NCI-H1105 (cell line): ENCODE measurements around the gene DIDO1.
A peak's percentile ranks its signal among the peaks of the same experiment; 100 is the strongest.

Experiments
- DNase-seq: peaks from one replicate; lab custom pipeline; 2025; lab: John Stamatoyannopoulos, UW

The DIDO1 gene

DNA sequence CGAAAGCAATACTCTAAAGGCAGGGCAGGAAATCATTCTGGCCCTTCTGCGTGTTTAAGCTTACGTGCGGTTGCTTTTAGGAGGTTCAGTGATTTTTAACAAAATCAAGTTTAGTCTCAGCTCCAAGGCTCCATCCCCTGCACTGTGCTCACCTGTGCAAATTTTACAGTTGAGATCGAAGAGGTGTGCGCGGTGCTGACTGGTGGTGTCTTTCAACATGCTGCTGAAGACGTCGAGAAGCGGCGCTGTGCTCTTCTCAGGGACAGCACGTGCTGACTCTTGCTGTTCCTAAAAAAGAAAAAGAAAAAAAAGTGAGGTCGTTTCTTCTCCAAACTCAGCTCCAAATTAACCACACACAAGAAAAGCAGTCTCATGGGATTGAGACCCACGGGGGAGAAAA is 32.0 kb downstream of the DIDO1 start:
- no peak for DNase-seq

DNA sequence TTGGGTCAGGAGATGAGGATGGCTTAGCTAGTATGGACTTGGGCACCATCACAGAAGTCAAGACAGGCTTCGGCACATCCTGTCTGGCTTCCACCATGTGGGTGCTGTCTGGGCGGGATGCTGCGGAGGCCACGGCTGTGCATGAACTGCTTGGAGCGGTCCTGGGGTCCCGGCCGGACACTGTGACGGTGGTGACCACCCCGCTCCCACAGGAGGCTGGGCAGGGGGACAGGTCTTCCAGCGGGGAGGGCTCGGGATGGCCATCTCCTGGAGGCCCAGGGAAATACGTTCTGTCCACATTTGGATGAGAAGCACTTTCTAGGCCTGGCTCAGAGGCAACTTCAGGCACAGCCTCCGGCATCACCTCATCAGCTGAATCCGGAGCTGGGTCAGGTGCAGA is 32.6 kb downstream of the DIDO1 start:
- DNase-seq, result no peak

DNA sequence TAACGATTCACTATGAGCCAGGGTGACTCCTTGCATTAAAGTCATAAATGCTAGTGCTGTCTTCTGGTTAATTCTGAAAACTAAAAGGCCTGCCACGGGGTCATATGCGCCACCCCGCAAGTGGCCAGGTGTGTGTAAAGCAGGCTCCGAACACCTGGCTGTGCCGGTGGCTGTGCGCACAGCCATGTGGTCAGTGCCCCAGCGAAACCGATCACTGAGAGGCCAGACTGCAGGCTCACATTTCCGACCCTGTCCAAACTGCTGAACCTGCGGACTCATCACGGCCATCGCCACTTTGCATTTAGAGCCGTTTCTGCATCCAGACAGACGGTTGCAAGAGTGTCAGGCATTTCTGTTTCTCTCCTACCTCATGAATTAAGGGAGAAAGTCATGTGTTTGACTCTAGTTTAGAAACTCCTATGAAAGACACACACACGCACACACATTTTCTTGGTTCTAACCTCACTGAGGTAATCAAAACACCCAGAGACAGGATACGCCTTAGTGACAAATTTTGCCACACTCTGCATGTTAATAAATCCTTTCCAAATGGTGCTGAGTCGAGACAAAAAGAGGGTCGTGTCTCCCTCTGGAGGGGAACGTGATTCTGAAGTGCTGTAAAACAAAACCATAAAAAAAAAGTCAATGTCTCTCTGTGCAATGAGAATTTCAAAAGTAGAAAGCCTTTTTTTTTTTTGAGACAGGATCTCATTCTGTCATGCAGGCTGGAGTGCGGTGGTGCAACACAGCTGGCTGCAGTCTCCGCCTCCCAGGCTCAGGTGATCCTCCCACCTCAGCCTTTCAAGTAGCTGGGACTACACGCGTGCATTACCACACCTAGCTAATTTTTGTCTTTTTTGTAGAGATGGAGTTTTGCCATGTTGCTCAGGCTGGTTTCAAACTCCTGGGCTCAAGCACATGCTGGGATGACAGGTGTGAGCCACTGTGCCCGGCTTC is 33.7 kb downstream of the DIDO1 start:
- no peak for DNase-seq

DNA sequence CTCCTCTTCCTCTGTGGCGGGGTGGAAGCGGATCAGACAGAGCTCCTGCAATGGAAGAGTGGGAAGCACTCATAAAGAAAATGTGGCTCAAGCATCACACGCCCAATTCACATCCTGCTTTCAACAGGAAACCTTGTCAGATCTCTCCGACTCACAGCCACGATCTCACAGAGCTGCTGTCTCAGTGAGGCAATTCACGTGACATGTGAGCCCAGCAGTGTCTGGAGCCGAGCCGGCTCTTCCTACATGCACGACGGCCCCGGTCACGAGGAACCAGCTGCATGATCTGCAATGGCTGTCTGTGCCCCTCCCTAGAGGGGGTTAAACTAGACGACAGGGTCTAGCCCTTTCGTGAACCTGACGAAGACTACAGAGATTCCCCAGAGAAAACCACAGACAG is 35.2 kb downstream of the DIDO1 start:
- no peak for DNase-seq

DNA sequence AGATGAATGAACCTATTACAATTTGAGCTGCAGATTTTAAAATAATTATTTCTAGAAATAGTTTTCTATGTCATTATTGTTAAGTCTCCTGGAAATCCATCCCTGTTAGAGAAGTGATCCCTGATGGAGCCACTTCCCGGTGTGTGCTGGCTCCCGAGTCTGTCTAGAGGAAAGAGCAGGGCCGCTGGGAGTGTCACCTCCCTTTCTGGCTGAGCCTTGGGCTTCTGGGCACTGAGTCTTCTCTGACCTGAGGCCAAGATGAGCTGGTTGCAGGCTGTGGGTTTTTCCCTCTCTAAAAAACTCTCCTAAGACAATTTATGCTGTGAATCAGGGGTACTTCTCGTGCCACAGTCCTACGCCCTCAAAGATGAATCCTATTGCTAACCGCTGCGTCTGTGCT is 35.9 kb downstream of the DIDO1 start:
- DNase-seq, result no peak

DNA sequence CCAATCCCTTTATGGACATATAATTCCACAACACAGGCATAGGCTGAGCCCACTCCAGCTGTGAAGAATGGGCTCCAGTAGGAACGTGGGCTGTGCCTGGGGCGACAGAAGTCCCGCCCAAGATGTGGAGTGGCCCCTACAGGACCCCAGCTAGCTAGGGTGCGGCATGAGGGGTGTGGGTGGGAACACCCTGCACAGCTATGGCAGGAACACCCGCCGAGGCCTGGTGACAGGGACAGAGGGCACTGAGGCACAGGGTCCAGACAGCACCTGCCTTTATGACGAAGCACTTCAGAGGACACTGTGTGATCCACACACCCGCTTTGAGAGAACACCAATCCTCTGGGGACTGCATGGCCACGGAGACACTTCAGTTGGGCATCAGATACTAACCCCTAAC is 36.4 kb downstream of the DIDO1 start:
- no peak for DNase-seq

DNA sequence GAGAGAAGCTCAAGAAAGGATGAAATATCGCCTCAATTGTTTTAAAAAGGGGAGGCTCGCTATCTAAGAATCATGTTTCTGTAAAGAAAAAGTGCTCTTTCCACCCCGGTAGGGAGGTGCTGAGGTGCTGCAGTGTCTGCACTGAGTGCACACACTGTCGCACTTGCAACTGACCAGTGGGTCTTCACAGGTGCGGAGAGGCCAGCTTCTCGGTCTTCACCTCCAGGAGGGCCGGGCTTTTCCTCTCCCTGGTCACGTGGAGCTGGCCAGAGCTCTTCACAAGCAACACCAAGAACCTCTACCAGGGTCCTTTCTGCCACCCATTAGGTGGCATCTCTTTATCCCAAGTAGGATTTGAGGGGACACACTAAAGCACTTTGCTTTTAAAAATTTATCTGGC is 36.9 kb downstream of the DIDO1 start:
- DNase-seq, result no peak

DNA sequence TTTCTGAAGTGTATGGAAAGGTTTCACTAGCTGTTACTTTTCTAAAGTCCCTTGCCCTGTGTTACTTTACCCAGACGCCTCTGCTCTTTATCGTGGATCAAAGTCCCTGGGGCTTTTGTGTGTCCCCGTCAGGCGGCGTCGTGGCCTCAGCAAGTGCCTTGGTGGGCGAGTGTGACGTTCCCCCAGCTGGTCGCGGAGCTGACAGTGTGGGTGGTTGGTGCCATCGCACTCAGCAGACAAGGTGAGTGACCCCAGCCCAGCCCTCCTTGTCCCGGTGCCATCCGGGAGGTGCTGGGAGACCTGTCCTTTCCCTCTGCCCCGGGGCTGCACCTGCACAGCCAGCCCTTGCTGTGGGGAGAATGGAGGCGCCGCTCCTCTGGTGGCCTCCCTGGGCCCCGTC is 37.4 kb downstream of the DIDO1 start:
- DNase-seq, result no peak

DNA sequence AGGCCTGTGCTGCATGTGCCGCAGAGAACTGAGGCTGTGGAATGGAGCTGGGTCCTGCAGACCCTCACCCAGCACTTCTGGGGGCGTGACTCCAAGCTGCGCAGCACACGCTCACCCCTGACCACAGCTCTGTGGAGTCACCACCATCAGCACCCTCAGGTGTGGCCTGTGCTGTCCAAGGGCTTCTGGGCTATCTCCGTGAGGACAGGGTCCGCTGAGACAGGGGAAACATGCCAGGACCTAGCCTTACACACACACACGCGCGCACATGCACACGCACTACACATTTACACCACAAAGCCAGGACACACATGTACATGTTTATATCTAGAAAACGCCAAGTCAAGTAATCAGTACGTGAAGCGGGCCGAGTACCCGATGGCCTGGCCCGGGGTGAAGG is 37.9 kb downstream of the DIDO1 start:
- DNase-seq, result no peak

DNA sequence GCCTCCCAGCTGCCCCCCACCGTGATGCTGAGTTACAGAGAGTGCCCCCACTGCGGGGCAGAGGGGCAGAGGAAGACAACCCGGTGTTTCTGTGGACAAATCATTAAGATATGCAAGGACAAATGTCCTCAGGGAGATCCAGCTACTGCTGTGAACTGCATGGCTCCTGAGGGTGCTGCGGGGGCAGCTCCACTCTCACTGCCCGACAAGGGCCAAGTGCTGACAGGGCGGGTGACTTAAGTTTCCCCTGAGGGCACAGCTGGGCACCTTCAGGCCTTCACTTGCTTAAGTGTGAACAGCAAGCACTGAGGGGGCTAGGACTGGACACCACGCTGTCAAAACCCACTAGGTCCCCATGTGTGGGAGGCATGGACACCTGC is 38.5 kb downstream of the DIDO1 start:
- DNase-seq, result no peak

DNA sequence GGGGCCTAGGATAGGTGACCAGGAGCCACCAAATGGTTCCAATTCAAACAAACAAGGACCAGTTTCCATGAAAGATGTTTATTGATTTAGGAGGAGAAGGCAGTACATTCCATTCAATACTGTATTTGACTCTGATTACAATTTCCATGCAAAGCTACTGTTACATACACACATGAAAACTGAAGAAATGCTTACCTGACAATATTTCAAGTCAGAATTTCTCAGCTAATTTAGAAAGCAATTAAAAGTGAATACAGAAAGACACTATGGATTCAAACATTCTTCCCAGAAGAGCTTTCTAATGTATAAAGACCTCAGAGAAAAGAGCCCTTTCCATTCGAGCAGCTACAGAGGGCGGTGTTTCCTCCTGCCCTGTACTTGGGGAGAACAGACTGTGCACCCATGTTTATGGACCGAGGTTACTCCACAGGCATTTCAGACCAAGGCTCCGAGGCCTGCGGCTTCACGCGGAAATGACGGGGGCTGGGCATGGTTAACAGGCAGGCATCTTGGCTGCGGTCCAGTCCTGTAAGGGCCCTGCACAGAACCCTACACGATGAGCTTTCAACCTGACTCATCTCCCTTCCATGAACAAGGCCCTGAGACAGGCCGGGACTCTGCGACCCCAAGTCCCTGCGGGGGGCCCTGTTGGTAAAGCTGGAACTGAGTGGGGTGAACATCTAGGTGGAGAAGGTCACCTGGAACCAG is 39.0 kb downstream of the DIDO1 start:
- peak; percentile 59 for DNase-seq

DNA sequence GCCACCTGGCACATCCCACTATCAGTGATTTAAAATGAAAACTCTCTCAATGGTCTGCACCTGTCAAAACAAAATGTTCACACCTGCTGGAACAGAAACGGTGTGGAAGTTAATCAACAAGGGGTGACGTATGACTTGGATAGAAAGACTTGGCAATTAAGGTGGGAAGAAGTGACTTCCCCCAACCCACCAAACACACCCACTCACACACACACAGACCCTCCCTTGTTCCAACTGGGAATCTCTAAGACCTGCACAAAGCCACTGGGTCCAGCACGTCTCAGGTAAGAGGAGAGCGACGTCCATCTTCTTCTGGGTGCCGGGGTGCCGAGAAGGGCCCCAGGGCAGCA is 39.6 kb downstream of the DIDO1 start:
- DNase-seq, result peak; percentile 18

DNA sequence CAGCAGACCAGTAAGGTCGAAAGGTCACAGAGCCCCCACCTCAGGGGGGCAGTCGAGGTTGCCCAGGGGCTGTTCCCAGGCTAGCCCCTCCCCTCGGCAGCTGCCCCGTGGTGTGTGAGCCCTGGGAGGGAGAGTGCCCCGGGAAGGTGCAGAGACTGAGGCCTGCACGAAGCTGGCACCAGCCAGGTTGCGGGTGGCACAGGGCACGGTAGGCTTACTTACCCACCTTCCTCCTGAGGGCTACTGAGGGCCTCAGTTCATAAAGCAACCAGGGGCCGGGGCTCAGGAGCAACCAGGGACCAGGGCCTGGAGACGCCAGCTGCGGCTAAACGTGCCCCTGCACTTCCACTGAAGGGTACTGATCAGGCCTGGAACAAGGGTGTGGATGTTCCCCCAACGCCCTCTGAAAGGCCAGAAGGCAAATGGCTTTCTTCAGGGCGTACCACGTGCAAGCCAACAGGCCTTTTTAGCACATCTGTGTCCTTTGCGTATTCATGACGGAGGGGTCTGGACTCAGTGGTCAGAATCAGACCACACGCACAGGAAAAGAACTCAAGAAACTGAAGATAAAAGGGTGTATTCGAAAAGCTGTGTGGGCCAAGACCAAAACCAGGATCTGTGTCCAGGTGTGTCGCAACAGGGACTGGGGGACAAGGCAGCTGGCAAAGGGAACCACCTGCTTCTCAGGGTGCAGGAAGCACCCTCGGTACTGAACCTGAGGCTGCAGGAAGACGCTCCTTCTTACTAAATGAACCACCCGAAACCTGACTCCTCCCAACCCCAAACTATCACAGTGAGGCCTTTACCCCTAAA is 40.2 kb downstream of the DIDO1 start:
- DNase-seq, result no peak

DNA sequence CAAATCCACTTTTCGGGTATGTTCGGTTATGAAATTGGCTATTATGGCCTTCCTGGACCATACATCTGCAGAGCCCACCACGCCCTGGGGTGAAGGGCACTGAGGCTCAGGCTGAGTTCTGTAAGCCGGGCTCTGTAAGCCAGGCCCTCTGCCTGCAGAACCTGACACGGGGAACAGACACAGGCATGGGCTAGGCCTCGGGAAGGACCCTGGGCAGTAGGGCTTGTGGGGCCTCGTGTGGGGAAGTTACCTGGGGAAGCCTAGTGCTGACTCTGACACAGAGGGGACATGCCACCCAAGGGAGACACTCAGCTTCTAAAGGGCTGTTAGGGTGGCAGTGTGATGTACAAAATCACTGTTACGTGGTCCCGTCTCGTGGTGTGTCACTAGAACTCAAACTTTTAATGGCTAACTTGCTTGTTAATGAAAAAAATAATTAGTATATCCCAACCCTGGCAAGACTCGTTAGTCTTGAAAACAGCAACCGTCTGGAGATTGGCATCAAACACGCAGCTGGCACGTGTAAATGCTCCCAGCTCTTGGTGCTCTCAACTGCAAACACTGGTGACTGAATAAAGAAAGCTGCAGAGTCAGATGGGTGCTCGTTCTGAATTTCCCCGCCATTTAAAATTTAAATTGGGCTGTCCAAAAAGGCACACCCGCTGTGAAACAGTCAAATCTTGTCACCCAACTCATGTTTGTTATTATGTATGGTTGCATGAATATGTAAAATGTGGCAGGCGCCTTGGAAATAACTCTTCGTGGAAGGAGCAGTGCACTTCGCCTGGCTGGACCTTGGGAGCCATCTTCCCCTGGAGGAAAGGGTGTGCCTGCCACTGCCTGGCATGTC is 41.0 kb downstream of the DIDO1 start:
- no peak for DNase-seq

DNA sequence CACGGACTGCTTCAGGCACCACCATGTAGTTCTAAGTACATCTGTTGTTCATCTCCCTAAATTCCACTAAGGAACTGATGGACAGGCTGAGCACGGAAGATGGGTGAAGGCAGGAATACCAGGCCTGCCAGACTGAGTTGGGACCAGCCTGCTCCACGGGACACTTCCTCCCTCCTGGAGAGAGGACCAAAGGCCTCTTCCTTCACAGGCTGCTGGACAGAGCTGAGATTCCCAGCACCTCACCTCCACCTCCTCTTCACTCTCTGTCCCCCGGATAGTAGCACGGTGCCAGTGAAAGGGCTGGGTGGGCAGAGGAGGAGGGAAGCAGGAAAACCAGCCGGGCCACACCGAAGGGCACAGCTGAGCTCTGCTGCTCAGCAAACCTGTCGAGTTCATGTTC is 41.7 kb downstream of the DIDO1 start:
- no peak for DNase-seq

DNA sequence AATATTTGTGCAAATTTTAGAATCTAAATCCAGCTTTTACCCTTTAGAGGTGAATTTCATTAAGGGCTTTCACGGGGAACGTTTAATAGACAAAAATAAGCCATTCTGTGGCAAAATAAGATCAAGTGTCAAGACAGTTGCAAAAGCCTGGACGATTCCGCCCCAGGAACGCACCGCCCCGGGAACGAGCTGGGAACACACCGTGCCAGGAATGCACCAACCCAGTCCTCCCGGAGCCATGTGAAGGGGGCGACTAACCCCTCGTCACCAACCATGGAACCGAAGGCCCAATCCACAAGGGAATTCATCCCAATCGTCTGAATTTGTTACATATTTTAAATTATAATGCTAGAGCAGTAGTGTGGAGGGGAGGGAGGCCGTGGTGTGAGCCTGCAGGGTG is 43.9 kb downstream of the DIDO1 start:
- DNase-seq, result no peak

DNA sequence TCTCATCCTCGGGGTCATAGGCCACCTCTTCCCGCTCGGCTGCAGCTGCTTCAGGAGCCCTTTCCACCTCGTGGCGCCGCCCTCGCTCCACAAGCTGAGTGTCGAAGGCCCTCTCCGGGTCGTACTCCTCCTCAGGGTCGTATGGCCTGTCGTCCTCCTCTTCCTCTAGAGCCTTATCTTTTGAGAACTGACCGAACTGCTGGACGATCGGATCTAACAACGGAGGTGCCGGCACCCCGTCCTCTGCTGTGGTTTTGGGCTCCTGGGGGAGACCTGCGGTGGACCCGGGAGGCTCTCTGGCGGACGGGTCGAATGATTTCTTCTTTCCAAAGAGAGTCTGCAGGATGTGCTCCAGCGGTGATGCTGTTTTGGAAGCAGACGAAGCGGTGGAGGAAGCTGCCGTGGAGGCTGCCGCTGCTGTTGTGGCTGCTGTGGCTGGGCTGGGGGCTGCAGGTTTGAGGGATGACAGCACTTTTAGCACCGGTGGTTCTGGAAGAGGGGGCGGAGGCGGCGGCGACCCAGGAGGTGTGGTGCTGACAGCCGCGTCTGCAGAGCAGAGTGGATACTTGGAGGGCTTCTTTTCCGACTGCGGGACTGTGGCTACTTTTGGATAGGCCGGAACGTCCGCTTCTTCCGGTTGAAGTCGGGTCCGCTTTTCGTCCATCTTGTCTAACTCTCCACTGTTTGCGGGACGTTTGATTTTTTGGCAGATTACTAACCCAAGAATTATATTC is 44.5 kb downstream of the DIDO1 start:
- no peak for DNase-seq

DNA sequence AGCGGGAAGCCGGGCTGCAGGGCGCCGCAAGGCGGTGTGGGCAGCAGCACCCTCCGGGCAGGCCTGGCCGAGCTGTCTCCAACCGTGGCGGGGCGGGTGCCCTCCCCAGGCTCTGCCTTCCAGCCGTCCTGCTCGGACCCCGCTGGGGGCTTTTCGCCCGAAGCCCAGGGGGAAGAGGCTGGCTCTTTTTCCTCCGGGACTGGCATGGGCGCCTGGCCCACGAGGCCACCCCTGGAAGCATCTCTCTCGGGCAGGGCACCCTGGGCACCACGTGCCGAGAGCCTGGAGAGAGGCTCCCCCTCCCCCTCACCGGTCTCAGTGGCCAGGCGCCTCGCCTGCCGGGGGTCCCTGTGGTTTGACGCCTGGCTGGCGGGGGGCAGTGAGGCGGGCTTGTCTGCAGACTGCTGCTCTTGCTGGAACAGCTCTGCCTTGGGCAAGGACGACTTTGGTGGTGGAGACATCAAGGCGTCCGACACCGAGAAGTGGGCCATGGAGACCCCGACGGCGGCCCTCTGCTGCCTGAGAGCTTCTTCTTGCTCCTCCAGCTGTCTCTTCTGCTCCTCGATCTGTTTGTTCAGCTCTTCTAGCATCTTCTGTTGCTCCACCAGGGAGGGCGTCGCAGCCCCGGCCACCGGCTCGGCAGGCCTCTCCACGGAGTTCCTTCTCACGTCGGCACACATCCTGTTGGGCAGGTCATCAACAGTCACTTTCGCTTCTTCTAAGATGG is 45.2 kb downstream of the DIDO1 start:
- no peak for DNase-seq

DNA sequence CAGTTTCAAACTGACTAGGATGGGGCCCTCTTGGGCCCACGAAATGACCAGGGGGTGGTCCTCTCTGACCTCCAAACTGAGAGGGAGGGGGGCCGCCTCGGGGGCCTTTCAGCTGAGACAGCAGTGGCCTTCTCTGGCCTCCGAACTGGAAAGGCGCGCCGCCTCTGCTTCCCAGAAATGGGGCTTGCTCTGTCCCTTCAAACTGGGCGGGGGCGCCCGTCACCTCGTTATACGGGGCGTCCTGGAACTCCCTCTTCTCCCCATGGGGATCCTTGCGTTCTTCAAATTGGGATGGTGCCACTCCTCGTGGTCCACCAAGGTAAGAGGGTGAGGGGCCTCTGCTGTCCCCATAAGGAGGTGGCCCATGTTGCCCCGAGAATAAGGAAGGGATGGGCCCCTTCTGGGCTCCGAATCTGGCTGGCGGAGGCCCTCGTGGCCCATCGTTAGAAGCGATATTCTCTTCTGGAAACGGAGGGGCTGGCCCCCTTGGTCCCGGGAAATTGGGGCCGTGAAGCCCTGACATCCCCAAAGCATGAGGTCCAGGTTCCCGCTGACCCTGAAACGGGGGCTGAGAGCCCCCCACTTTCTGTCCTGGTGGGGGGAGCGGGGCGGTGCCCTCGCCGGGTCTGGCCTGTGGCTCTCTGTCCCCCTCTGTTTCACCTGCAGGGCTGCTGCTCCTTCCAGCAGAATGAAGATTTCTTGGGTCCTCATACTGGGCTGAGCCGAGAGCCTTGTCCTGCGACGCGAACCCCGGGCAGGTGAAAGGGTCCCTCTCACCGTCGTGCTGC is 46.0 kb downstream of the DIDO1 start:
- DNase-seq, result no peak
